ENCODE results near the gene TBCK. TPM values are rescaled to one million over a fixed set of nuclear protein-coding genes. Genes with fewer than 3 reads are reported as not detected.

TBCK gene
- total RNA-seq, 1 experiment from 2014 or later: 25.5 TPM

GRCh38 chr4:106255195-106255594 lies 60.8 kb downstream of the TBCK start:
- no peaks in the 10 kb centered on the region for H3K27me3 ChIP-seq (replicated peaks; ENCODE audit: insufficient read depth, low read depth, low read length, poor library complexity)
- H3K4me3 ChIP-seq (ENCODE audit: low read depth, low read length, poor library complexity, severe bottlenecking): no peak overlapping the region
- CTCF ChIA-PET: no interaction called here
- POLR2A ChIA-PET (ENCODE audit: low non-redundant PET): no interaction called here
- no peaks in the 10 kb centered on the region for H3K36me3 ChIP-seq (ENCODE audit: insufficient read depth, low read length, poor library complexity, severe bottlenecking)
- H3K9me3 ChIP-seq (ENCODE audit: low read depth, low read length, poor library complexity, severe bottlenecking): no peaks in the 10 kb centered on the region
- DNase-seq (ENCODE audit: low spot score): no peak
- no peaks in the 10 kb centered on the region for H3K4me1 ChIP-seq (ENCODE audit: insufficient read depth, low read length, poor library complexity, severe bottlenecking)
- H3K27ac ChIP-seq (ENCODE audit: low read depth, low read length, poor library complexity, severe bottlenecking): no peak overlapping the region
- intact Hi-C loops (cut with micrococcal nuclease; ENCODE audit: unreplicated experiment): no loop called here
- BruUV-seq (replicated peaks): no TSS peak
- TF ChIP-seq EZH2 (IDR thresholded peaks at IDR 0.05; ENCODE audit: borderline replicate concordance, low read depth, low read length, poor library complexity, severe bottlenecking) (no peak), CTCF (conservative IDR thresholded peaks at IDR 0.05; ENCODE audit: low read depth, low read length) (no peak)

GRCh38 chr4:106253364-106254129 lies 62.5 kb downstream of the TBCK start:
- BruUV-seq (replicated peaks): no TSS peak
- TF ChIP-seq CTCF (conservative IDR thresholded peaks at IDR 0.05; ENCODE audit: low read depth, low read length) (no peak), EZH2 (IDR thresholded peaks at IDR 0.05; ENCODE audit: borderline replicate concordance, low read depth, low read length, poor library complexity, severe bottlenecking) (no peak)
- H3K36me3 ChIP-seq (ENCODE audit: insufficient read depth, low read length, poor library complexity, severe bottlenecking): peaks cover 7% of the 10 kb centered on the region
- CTCF ChIA-PET: interaction anchor here (0.6 kb wide), 1 partner anchor 15 kb away, joined by 3 read pairs; no protein-coding TSS in a partner anchor
- intact Hi-C loops (cut with micrococcal nuclease; ENCODE audit: unreplicated experiment): no loop called here
- DNase-seq (ENCODE audit: low spot score): no peak
- no peak overlapping the region for H3K27ac ChIP-seq (ENCODE audit: low read depth, low read length, poor library complexity, severe bottlenecking)
- no peaks in the 10 kb centered on the region for H3K27me3 ChIP-seq (replicated peaks; ENCODE audit: insufficient read depth, low read depth, low read length, poor library complexity)
- H3K4me3 ChIP-seq (ENCODE audit: low read depth, low read length, poor library complexity, severe bottlenecking): no peak overlapping the region
- no peaks in the 10 kb centered on the region for H3K9me3 ChIP-seq (ENCODE audit: low read depth, low read length, poor library complexity, severe bottlenecking)
- POLR2A ChIA-PET (ENCODE audit: low non-redundant PET): no interaction called here
- H3K4me1 ChIP-seq (ENCODE audit: insufficient read depth, low read length, poor library complexity, severe bottlenecking): no peaks in the 10 kb centered on the region

GRCh38 chr4:106247600-106247999 lies 68.4 kb downstream of the TBCK start:
- no peak overlapping the region for H3K4me3 ChIP-seq (ENCODE audit: low read depth, low read length, poor library complexity, severe bottlenecking)
- no peak overlapping the region for H3K27ac ChIP-seq (ENCODE audit: low read depth, low read length, poor library complexity, severe bottlenecking)
- no peaks in the 10 kb centered on the region for H3K4me1 ChIP-seq (ENCODE audit: insufficient read depth, low read length, poor library complexity, severe bottlenecking)
- ChIA-PET CTCF (no interaction called here), POLR2A (ENCODE audit: low non-redundant PET) (no interaction called here)
- peaks cover 7% of the 10 kb centered on the region for H3K36me3 ChIP-seq (ENCODE audit: insufficient read depth, low read length, poor library complexity, severe bottlenecking)
- no TSS peak for BruUV-seq (replicated peaks)
- intact Hi-C loops (cut with micrococcal nuclease; ENCODE audit: unreplicated experiment): no loop called here
- TF ChIP-seq CTCF (conservative IDR thresholded peaks at IDR 0.05; ENCODE audit: low read depth, low read length) (no peak), EZH2 (IDR thresholded peaks at IDR 0.05; ENCODE audit: borderline replicate concordance, low read depth, low read length, poor library complexity, severe bottlenecking) (no peak)
- no peak for DNase-seq (ENCODE audit: low spot score)
- no peaks in the 10 kb centered on the region for H3K9me3 ChIP-seq (ENCODE audit: low read depth, low read length, poor library complexity, severe bottlenecking)
- H3K27me3 ChIP-seq (replicated peaks; ENCODE audit: insufficient read depth, low read depth, low read length, poor library complexity): no peaks in the 10 kb centered on the region

Data from A673 (cell line).